Hepatocyte (in vitro differentiated cells): Measurements from ENCODE around the gene FOXE1. TPM values are rescaled to one million over a fixed set of nuclear protein-coding genes. Genes with fewer than 3 reads are reported as not detected.

Experiments used
- DNase-seq: peaks from one replicate; pipeline ENCODE4 v3.0.0-alpha.2; 2016; ENCODE audit warnings: low spot score
- H2AFZ ChIP-seq: fragments of 200-600 bp; sonication (generic); 2 replicates; pipeline ENCODE4 v1.6.0; 2016; ENCODE audit warnings: antibody characterized with exemption, mild to moderate bottlenecking
- H3K27ac ChIP-seq: fragments of 200-600 bp; sonication (generic); 2 replicates; pipeline ENCODE4 v1.5.1; 2016; ENCODE audit warnings: mild to moderate bottlenecking
- H3K27me3 ChIP-seq: fragments of 200-600 bp; sonication (generic); 2 replicates; pipeline ENCODE4 v1.6.1; 2016
- H3K36me3 ChIP-seq: fragments of 200-600 bp; sonication (generic); replicated peaks from 2 replicates; pipeline ENCODE4 v1.5.1; 2016; ENCODE audit warnings: low read depth; ENCODE audit not compliant: insufficient read depth
- H3K4me1 ChIP-seq: fragments of 200-600 bp; sonication (generic); 2 replicates; pipeline ENCODE4 v1.5.1; 2016; ENCODE audit warnings: mild to moderate bottlenecking, moderate library complexity; ENCODE audit not compliant: insufficient read depth
- H3K4me2 ChIP-seq: fragments of 200-600 bp; sonication (generic); 2 replicates; pipeline ENCODE4 v1.6.0; 2016
- H3K4me3 ChIP-seq: fragments of 200-600 bp; sonication (generic); 2 replicates; pipeline ENCODE4 v1.5.1; 2016; ENCODE audit warnings: mild to moderate bottlenecking
- H3K79me2 ChIP-seq: fragments of 200-600 bp; sonication (generic); 2 replicates; pipeline ENCODE4 v1.6.0; 2017; ENCODE audit warnings: mild to moderate bottlenecking
- H3K9me2 ChIP-seq: fragments of 200-600 bp; sonication (generic); replicated peaks from 2 replicates; pipeline ENCODE4 v1.6.0; 2017; ENCODE audit warnings: mild to moderate bottlenecking; ENCODE audit not compliant: insufficient read depth
- H3K9me3 ChIP-seq: fragments of 200-600 bp; sonication (generic); 2 replicates; pipeline ENCODE4 v1.5.1; 2016; ENCODE audit warnings: low read depth, mild to moderate bottlenecking
- H4K20me1 ChIP-seq: fragments of 200-600 bp; sonication (generic); 2 replicates; pipeline ENCODE4 v1.6.0; 2016; ENCODE audit warnings: mild to moderate bottlenecking; ENCODE audit not compliant: insufficient read depth, poor library complexity, severe bottlenecking
- CTCF ChIP-seq: fragments of 200-600 bp; sonication (generic); IDR thresholded peaks from 2 replicates; pipeline ENCODE4 v1.5.1; 2016; ENCODE audit warnings: antibody characterized with exemption, mild to moderate bottlenecking; ENCODE audit not compliant: poor library complexity
- EZH2 ChIP-seq: fragments of 200-600 bp; sonication (generic); IDR thresholded peaks from 2 replicates; pipeline ENCODE4 v1.6.1; 2016; ENCODE audit warnings: antibody characterized with exemption, mild to moderate bottlenecking, borderline replicate concordance
- EZH2phosphoT487 ChIP-seq: fragments of 200-600 bp; sonication (generic); IDR thresholded peaks from one replicate; pipeline ENCODE4 v1.6.1; 2018; ENCODE audit warnings: antibody characterized with exemption, mild to moderate bottlenecking, low read depth, moderate library complexity; ENCODE audit not compliant: unreplicated experiment, severe bottlenecking
- WGBS: methylation state at CpG from one replicate; pipeline ENCODE4 v1.1.6; 2016; ENCODE audit warnings: low lambda C conversion rate; ENCODE audit errors: missing lambda C conversion rate; 5-methylcytosine and 5-hydroxymethylcytosine counted together
- polyA plus RNA-seq: library from polyadenylated mRNA; unstranded; fragments of >200 nt; fragmentation: Nextera tagmentation; extraction: Ambion mirVana; gene quantifications from 2 replicates; pipeline ENCODE4 v1.2.1, GENCODE V29; 2016
- total RNA-seq: library from RNA; depleted of rRNA; stranded (reverse); fragments of >200 nt; gene quantifications from 2 replicates; pipeline ENCODE4 v1.2.3, GENCODE V29; 2014

FOXE1 gene
- total and polyA plus RNA-seq, 2 experiments from 2014 or later: 0.67 to 0.99 TPM

GRCh38 chr9:97813072-97813471 lies 40.0 kb upstream of the FOXE1 start:
- TF ChIP-seq EZH2 (no peak), EZH2phosphoT487 (no peak), CTCF (no peak)
- Histone ChIP-seq H3K79me2 (no peaks in the 10 kb centered on the region), H3K36me3 (no peaks in the 10 kb centered on the region), H3K4me3 (no peak overlapping the region), H3K4me1 (no peaks in the 10 kb centered on the region), H3K9me3 (no peaks in the 10 kb centered on the region), H3K4me2 (no peak overlapping the region), H3K9me2 (no peaks in the 10 kb centered on the region), H2AFZ (no peak overlapping the region), H4K20me1 (no peaks in the 10 kb centered on the region), H3K27me3 (peaks cover 5% of the 10 kb centered on the region), H3K27ac (no peak overlapping the region)
- no peak for DNase-seq

- DNase-seq: no peak
- H3K4me3 ChIP-seq: no peak overlapping the region
- H4K20me1 ChIP-seq: no peaks in the 10 kb centered on the region
- no peaks in the 10 kb centered on the region for H3K9me3 ChIP-seq
- TF ChIP-seq CTCF (no peak), EZH2phosphoT487 (no peak), EZH2 (no peak)
- H3K4me1 ChIP-seq: no peaks in the 10 kb centered on the region
- WGBS: 80% methylated on average over 1 of the region's 1 CpG
- no peaks in the 10 kb centered on the region for H3K79me2 ChIP-seq
- H2AFZ ChIP-seq: no peak overlapping the region
- H3K27me3 ChIP-seq: peaks cover 10% of the 10 kb centered on the region
- H3K27ac ChIP-seq: no peak overlapping the region
- no peaks in the 10 kb centered on the region for H3K9me2 ChIP-seq
- no peaks in the 10 kb centered on the region for H3K36me3 ChIP-seq
- H3K4me2 ChIP-seq: no peak overlapping the region
Measured at GRCh38 chr9:97819735-97820134, 33.3 kb upstream of the FOXE1 start.

GRCh38 chr9:97820373-97820772 lies 32.7 kb upstream of the FOXE1 start:
- no peak overlapping the region for H2AFZ ChIP-seq
- no peaks in the 10 kb centered on the region for H4K20me1 ChIP-seq
- H3K79me2 ChIP-seq: no peaks in the 10 kb centered on the region
- H3K4me1 ChIP-seq: no peaks in the 10 kb centered on the region
- no peaks in the 10 kb centered on the region for H3K9me3 ChIP-seq
- no peak for TF ChIP-seq EZH2phosphoT487
- no peak for TF ChIP-seq CTCF
- H3K4me3 ChIP-seq: no peak overlapping the region
- H3K4me2 ChIP-seq: no peak overlapping the region
- H3K27ac ChIP-seq: no peak overlapping the region
- H3K27me3 ChIP-seq: peaks cover 14% of the 10 kb centered on the region
- no peaks in the 10 kb centered on the region for H3K36me3 ChIP-seq
- 33% methylated on average over 1 of the region's 1 CpG for WGBS
- DNase-seq: no peak
- no peaks in the 10 kb centered on the region for H3K9me2 ChIP-seq
